ENCODE measurements around the gene SATB2.

SATB2 gene

DNA sequence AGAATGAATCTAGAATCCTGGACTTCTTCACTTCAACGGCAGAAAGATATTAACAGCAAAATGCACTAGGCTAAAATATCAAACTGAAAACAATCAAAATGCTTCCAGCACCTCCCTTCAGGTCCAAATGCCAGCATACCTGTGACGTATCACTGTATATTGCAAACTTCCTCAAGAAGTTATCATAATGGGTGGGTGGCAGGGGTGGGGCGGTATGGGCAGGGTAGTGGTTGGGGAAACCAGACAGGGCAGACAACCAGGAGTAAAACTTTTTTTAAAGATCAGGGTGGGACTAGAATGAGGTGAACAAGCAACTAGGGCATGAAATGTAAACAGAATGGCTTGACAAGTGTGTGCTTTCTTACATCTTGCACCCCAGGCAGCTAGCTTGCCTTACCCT lies 140.9 kb downstream of the SATB2 start:
- H3K4me3 ChIP-seq (ENCODE audit: low read length in 2 of 2) = no peak overlapping the region
- no peak overlapping the region for H3K18ac ChIP-seq (ENCODE audit: low read length)
- H3K4me1 ChIP-seq (ENCODE audit: control insufficient read depth in 2 of 2, insufficient read depth in 1 of 2, low read depth in 1 of 2, low read length in 2 of 2) = peaks cover 0 to 2% of the 10 kb centered on the region in 2 donors
- H4K8ac ChIP-seq (ENCODE audit: low read depth, low read length) = no peak overlapping the region
- no CpG with 5 or more reads among the region's 3 CpGs for WGBS, 2 donors (ENCODE audit: extremely low coverage in 2 of 2, insufficient read length in 2 of 2, insufficient replicate concordance in 1 of 2)
- no peak overlapping the region for H2AK5ac ChIP-seq (ENCODE audit: low read depth, low read length)
- H2BK15ac ChIP-seq (ENCODE audit: low read length) = no peak overlapping the region
- H2BK120ac ChIP-seq (ENCODE audit: low read depth, low read length) = no peak overlapping the region
- H3K4me2 ChIP-seq (ENCODE audit: insufficient read depth, low read length, poor library complexity, severe bottlenecking) = no peak overlapping the region
- H3K27ac ChIP-seq (replicated peaks; ENCODE audit: low read length) = no peak overlapping the region
- no peak overlapping the region for H3K23ac ChIP-seq (ENCODE audit: low read depth, low read length, poor library complexity)
- H2BK12ac ChIP-seq (ENCODE audit: low read length) = no peak overlapping the region
- no peak overlapping the region for H4K91ac ChIP-seq (ENCODE audit: low read depth, low read length, poor library complexity)
- H3K14ac ChIP-seq (ENCODE audit: low read length) = no peak overlapping the region
- no peak for DNase-seq (ENCODE audit: low spot score)
- no peak overlapping the region for H2AFZ ChIP-seq (ENCODE audit: low read length)
- H3K36me3 ChIP-seq (replicated peaks in 1 of 2; ENCODE audit: control insufficient read depth in 2 of 2, insufficient read depth in 2 of 2, low read length in 2 of 2) = peaks cover 0 to 3% of the 10 kb centered on the region in 2 donors
- H3K9ac ChIP-seq (ENCODE audit: low read depth, low read length, poor library complexity) = no peak overlapping the region
- no peak overlapping the region for H2BK5ac ChIP-seq (ENCODE audit: low read length)
- H3K4ac ChIP-seq (ENCODE audit: low read length) = no peak overlapping the region
- H3K79me1 ChIP-seq (ENCODE audit: low read depth, low read length) = no peaks in the 10 kb centered on the region
- H3K9me3 ChIP-seq (replicated peaks in 1 of 2; ENCODE audit: control insufficient read depth in 2 of 2, insufficient read depth in 1 of 2, low read depth in 1 of 2, low read length in 2 of 2) = no peaks in the 10 kb centered on the region
- H3K27me3 ChIP-seq (ENCODE audit: control insufficient read depth in 3 of 3, insufficient read depth in 3 of 3, low read depth in 1 of 3, low read length in 3 of 3) = no peaks in the 10 kb centered on the region

- Histone ChIP-seq H3K23ac (ENCODE audit: low read depth, low read length, poor library complexity) (no peak overlapping the region), H2BK12ac (ENCODE audit: low read length) (no peak overlapping the region), H2BK15ac (ENCODE audit: low read length) (no peak overlapping the region), H3K79me1 (ENCODE audit: low read depth, low read length) (no peaks in the 10 kb centered on the region), H3K36me3 (replicated peaks in 1 of 2; ENCODE audit: control insufficient read depth in 2 of 2, insufficient read depth in 2 of 2, low read length in 2 of 2) (peaks cover 0 to 3% of the 10 kb centered on the region in 2 donors), H3K14ac (ENCODE audit: low read length) (no peak overlapping the region), H3K4me1 (ENCODE audit: control insufficient read depth in 2 of 2, insufficient read depth in 1 of 2, low read depth in 1 of 2, low read length in 2 of 2) (peaks cover 0 to 8% of the 10 kb centered on the region in 2 donors), H3K18ac (ENCODE audit: low read length) (no peak overlapping the region), H2AFZ (ENCODE audit: low read length) (no peak overlapping the region), H3K9me3 (replicated peaks in 1 of 2; ENCODE audit: control insufficient read depth in 2 of 2, insufficient read depth in 1 of 2, low read depth in 1 of 2, low read length in 2 of 2) (no peaks in the 10 kb centered on the region), H3K27me3 (ENCODE audit: control insufficient read depth in 3 of 3, insufficient read depth in 3 of 3, low read depth in 1 of 3, low read length in 3 of 3) (no peaks in the 10 kb centered on the region), H2BK120ac (ENCODE audit: low read depth, low read length) (no peak overlapping the region), H4K8ac (ENCODE audit: low read depth, low read length) (no peak overlapping the region), H2AK5ac (ENCODE audit: low read depth, low read length) (no peak overlapping the region), H3K4me3 (ENCODE audit: low read length in 2 of 2) (no peak overlapping the region), H3K4ac (ENCODE audit: low read length) (no peak overlapping the region), H3K9ac (ENCODE audit: low read depth, low read length, poor library complexity) (no peak overlapping the region), H3K27ac (replicated peaks; ENCODE audit: low read length) (no peak overlapping the region), H2BK5ac (ENCODE audit: low read length) (no peak overlapping the region), H3K4me2 (ENCODE audit: insufficient read depth, low read length, poor library complexity, severe bottlenecking) (no peak overlapping the region), H4K91ac (ENCODE audit: low read depth, low read length, poor library complexity) (no peak overlapping the region)
- peak; percentile 56 for DNase-seq (ENCODE audit: low spot score)
- WGBS, 2 donors (ENCODE audit: extremely low coverage in 2 of 2, insufficient read length in 2 of 2, insufficient replicate concordance in 1 of 2) = no CpG with 5 or more reads among the region's 1 CpG
These were observed 142.2 kb downstream of the SATB2 start for GRCh38 chr2:199315299-199316179.

DNA sequence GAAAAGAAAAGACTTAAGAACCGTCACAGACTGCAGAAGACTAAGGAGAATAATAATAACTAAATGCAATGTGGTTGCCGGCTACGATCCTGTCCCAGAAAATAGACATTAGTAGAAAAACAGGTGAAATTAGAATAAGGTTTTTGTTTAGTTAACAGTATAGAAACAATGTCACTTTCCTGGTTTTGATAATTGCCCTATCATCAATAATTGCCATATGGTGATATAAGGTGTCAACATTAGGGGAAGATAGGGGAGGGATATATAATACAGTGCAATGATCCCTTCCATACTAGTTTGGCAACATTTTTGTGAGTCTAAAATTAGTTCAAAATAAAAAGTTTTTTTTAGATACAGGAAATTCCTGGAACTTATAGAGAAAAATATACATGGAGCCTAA lies 144.8 kb downstream of the SATB2 start:
- Histone ChIP-seq H3K4ac (ENCODE audit: low read length) (no peak overlapping the region), H3K9me3 (replicated peaks in 1 of 2; ENCODE audit: control insufficient read depth in 2 of 2, insufficient read depth in 1 of 2, low read depth in 1 of 2, low read length in 2 of 2) (no peaks in the 10 kb centered on the region), H2BK15ac (ENCODE audit: low read length) (no peak overlapping the region), H2BK120ac (ENCODE audit: low read depth, low read length) (no peak overlapping the region), H4K8ac (ENCODE audit: low read depth, low read length) (no peak overlapping the region), H3K18ac (ENCODE audit: low read length) (no peak overlapping the region), H4K91ac (ENCODE audit: low read depth, low read length, poor library complexity) (no peak overlapping the region), H2AFZ (ENCODE audit: low read length) (no peak overlapping the region), H2AK5ac (ENCODE audit: low read depth, low read length) (no peak overlapping the region), H3K9ac (ENCODE audit: low read depth, low read length, poor library complexity) (no peak overlapping the region), H3K14ac (ENCODE audit: low read length) (no peak overlapping the region), H3K4me2 (ENCODE audit: insufficient read depth, low read length, poor library complexity, severe bottlenecking) (no peak overlapping the region), H3K79me1 (ENCODE audit: low read depth, low read length) (no peaks in the 10 kb centered on the region), H3K4me3 (ENCODE audit: low read length in 2 of 2) (no peak overlapping the region), H2BK5ac (ENCODE audit: low read length) (no peak overlapping the region), H3K4me1 (ENCODE audit: control insufficient read depth in 2 of 2, insufficient read depth in 1 of 2, low read depth in 1 of 2, low read length in 2 of 2) (peaks cover 0 to 14% of the 10 kb centered on the region in 2 donors), H3K23ac (ENCODE audit: low read depth, low read length, poor library complexity) (no peak overlapping the region), H3K27ac (replicated peaks; ENCODE audit: low read length) (no peak overlapping the region), H3K27me3 (ENCODE audit: control insufficient read depth in 3 of 3, insufficient read depth in 3 of 3, low read depth in 1 of 3, low read length in 3 of 3) (no peaks in the 10 kb centered on the region), H3K36me3 (replicated peaks in 1 of 2; ENCODE audit: control insufficient read depth in 2 of 2, insufficient read depth in 2 of 2, low read length in 2 of 2) (peaks cover 0 to 2% of the 10 kb centered on the region in 2 donors), H2BK12ac (ENCODE audit: low read length) (no peak overlapping the region)
- no peak for DNase-seq (ENCODE audit: low spot score)
- no CpG with 5 or more reads among the region's 3 CpGs for WGBS, 2 donors (ENCODE audit: extremely low coverage in 2 of 2, insufficient read length in 2 of 2, insufficient replicate concordance in 1 of 2)

GRCh38 chr2:199310771-199311585 lies 146.8 kb downstream of the SATB2 start:
- Histone ChIP-seq H3K23ac (ENCODE audit: low read depth, low read length, poor library complexity) (no peak overlapping the region), H2BK120ac (ENCODE audit: low read depth, low read length) (no peak overlapping the region), H4K8ac (ENCODE audit: low read depth, low read length) (no peak overlapping the region), H3K79me1 (ENCODE audit: low read depth, low read length) (no peaks in the 10 kb centered on the region), H3K27me3 (ENCODE audit: control insufficient read depth in 3 of 3, insufficient read depth in 3 of 3, low read depth in 1 of 3, low read length in 3 of 3) (no peaks in the 10 kb centered on the region), H2AFZ (ENCODE audit: low read length) (no peak overlapping the region), H3K14ac (ENCODE audit: low read length) (no peak overlapping the region), H2BK5ac (ENCODE audit: low read length) (no peak overlapping the region), H2AK5ac (ENCODE audit: low read depth, low read length) (no peak overlapping the region), H3K27ac (replicated peaks; ENCODE audit: low read length) (no peak overlapping the region), H3K36me3 (replicated peaks in 1 of 2; ENCODE audit: control insufficient read depth in 2 of 2, insufficient read depth in 2 of 2, low read length in 2 of 2) (peaks cover 0 to 2% of the 10 kb centered on the region in 2 donors), H3K4ac (ENCODE audit: low read length) (no peak overlapping the region), H3K4me1 (ENCODE audit: control insufficient read depth in 2 of 2, insufficient read depth in 1 of 2, low read depth in 1 of 2, low read length in 2 of 2) (peaks cover 0 to 14% of the 10 kb centered on the region in 2 donors), H3K4me3 (ENCODE audit: low read length in 2 of 2) (no peak overlapping the region), H2BK15ac (ENCODE audit: low read length) (no peak overlapping the region), H2BK12ac (ENCODE audit: low read length) (no peak overlapping the region), H3K18ac (ENCODE audit: low read length) (no peak overlapping the region), H3K9me3 (replicated peaks in 1 of 2; ENCODE audit: control insufficient read depth in 2 of 2, insufficient read depth in 1 of 2, low read depth in 1 of 2, low read length in 2 of 2) (no peaks in the 10 kb centered on the region), H4K91ac (ENCODE audit: low read depth, low read length, poor library complexity) (no peak overlapping the region), H3K4me2 (ENCODE audit: insufficient read depth, low read length, poor library complexity, severe bottlenecking) (no peak overlapping the region), H3K9ac (ENCODE audit: low read depth, low read length, poor library complexity) (no peak overlapping the region)
- WGBS, 2 donors (ENCODE audit: extremely low coverage in 2 of 2, insufficient read length in 2 of 2, insufficient replicate concordance in 1 of 2) = no CpG with 5 or more reads among the region's 7 CpGs
- DNase-seq (ENCODE audit: low spot score) = no peak
